Measurements from ENCODE around the gene PTGES2.
"Not testable (repeated sequence)": the region's sequence is repeated elsewhere in the genome, so short reads cannot be mapped to it uniquely, and the experiment has no call there.

PTGES2 gene

DNA sequence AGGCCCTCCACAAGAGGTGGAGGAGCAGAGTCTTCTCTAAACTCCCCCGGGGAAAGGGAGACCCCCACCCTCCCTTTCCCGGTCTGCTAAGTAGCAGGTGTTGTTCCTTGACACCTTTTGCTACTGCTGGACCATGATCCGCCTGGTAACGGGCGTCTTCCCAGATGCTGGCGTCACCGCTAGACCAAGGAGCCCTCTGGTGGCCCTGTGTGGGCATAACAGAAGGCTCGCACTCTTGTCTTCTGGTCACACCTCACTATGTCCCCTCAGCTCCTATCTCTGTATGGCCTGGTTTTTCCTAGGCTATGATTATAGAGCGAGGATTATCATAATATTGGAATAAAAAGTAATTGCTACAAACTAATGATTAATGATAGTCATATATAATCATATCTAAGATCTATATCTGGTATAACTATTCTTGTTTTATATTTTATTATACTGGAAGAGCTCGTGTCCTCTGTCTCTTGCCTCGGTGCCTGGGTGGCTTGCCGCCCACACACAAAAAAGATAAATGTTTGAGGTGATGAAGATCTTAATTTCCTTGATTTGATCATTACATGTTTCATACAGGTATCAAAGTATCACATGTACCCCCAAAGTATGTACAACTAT lies 2.6 kb upstream of the PTGES2 start:
- H3K9me3 ChIP-seq; H3K36me3 ChIP-seq; H3K4me3 ChIP-seq (ENCODE audit: low read depth, low read length); H3K27me3 ChIP-seq: not testable (repeated sequence)
- TF ChIP-seq CTCF (IDR thresholded peaks at IDR 0.05; ENCODE audit: low read depth, low read length): peak; percentile 17; the same call in 1 of the 2 replicates
- DNase-seq: peak; percentile 62
- H3K4me1 ChIP-seq: peaks cover 11% of the 10 kb centered on the region

DNA sequence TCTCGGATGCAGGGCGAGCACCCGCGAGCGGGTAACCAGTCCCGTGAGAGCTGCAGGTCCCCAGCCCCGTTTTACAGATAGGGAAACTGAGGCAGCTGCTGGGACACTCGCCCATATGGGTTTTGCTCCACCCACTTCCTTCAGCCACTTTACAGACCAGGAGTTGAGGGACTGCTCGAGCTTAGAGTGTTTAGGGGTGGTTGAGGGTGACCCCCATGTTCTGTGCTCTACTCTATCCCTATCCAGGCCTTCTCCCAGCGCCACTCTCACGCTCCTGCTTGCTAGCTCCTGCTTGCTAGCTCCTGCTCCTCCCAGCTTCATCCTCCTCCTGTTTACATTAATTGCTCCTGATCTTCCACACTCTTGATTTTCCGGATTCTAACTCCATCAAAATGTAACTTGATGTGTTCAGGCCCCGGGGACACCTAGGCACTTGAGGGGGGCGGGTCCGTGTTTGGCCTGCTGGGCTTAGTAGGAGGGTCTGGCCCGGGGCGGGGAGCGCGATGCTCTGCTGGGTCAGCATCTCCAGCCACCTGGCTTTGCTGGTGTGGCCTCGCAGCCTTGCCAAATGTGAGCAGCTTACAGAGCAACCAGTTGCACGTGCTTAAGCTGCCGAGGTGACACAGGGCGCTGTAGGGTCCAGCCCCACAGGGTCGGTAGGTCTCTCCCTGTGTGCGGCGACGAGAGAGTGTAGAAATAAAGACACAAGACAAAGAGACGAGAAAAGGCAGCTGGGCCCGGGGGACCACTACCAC lies 1.5 kb upstream of the PTGES2 start:
- Histone ChIP-seq H3K4me3 (ENCODE audit: low read depth, low read length) (peak overlapping the region; percentile 96), H3K36me3 (peaks cover 16% of the 10 kb centered on the region), H3K4me1 (peaks cover 11% of the 10 kb centered on the region), H3K9me3 (no peaks in the 10 kb centered on the region), H3K27me3 (no peaks in the 10 kb centered on the region)
- no peak for TF ChIP-seq CTCF (IDR thresholded peaks at IDR 0.05; ENCODE audit: low read depth, low read length)
- DNase-seq: no peak

DNA sequence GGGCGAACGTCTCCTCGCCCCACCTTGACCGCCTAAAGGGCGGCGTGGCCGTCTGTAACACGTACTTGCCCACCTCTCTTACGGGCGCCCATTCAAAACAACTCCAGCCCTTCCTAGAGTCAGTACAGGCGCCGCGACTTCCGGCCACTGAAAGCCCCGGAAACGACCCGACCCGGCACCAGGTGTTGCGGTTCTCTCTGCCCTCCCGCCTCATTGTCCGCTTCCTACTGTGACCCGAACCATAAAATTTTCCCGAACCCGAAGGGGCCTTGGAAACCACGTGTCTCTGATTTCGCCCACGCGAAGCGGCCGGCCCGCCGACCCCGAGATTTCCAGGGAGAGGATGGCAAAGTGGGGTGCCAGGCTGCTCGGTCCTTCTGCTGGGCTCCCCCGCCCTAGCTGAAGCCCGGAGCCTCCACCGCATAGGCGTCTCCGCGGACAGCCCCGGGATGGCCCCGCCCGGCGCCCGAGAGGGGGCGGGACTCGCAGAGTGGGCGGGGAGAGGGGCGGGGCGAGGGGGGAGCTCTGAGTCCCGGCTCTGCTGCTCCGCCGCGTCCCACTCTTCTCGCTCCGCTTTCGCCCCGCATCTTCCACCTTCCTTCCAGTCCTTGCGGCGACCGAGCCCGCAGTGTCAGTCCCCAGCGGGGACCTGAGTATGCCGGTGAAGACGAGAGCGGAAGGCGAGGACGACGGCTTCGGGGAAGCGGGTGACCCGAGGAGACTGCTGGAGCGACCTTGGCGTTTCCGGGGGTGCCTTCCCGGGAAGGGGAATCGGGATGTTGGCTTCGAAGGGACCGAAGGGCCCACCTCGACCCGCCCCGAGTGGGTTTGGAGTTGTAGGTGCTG lies 684 bp upstream of the PTGES2 start:
- TF ChIP-seq CTCF (IDR thresholded peaks at IDR 0.05; ENCODE audit: low read depth, low read length): no peak
- Histone ChIP-seq H3K4me1 (peaks cover 11% of the 10 kb centered on the region), H3K27me3 (no peaks in the 10 kb centered on the region), H3K9me3 (no peaks in the 10 kb centered on the region), H3K4me3 (ENCODE audit: low read depth, low read length) (peak overlapping the region; percentile 96), H3K36me3 (peaks cover 23% of the 10 kb centered on the region)
- peak; percentile 86 for DNase-seq

- Histone ChIP-seq H3K4me3 (ENCODE audit: low read depth, low read length) (peak overlapping the region; percentile 96), H3K9me3 (no peaks in the 10 kb centered on the region), H3K36me3 (peaks cover 43% of the 10 kb centered on the region), H3K27me3 (no peaks in the 10 kb centered on the region), H3K4me1 (peaks cover 11% of the 10 kb centered on the region)
- DNase-seq: no peak
- TF ChIP-seq CTCF (IDR thresholded peaks at IDR 0.05; ENCODE audit: low read depth, low read length): no peak
These were observed 1.8 kb downstream of the PTGES2 start for GRCh38 chr9:128125580-128126354.

GRCh38 chr9:128124873-128125579 lies 2.5 kb downstream of the PTGES2 start:
- peak; percentile 80 for TF ChIP-seq CTCF (IDR thresholded peaks at IDR 0.05; ENCODE audit: low read depth, low read length)
- peaks cover 46% of the 10 kb centered on the region for H3K36me3 ChIP-seq
- peak; percentile 81 for DNase-seq
- H3K4me1 ChIP-seq: peaks cover 13% of the 10 kb centered on the region
- H3K27me3 ChIP-seq: no peaks in the 10 kb centered on the region
- no peak overlapping the region for H3K4me3 ChIP-seq (ENCODE audit: low read depth, low read length)
- no peaks in the 10 kb centered on the region for H3K9me3 ChIP-seq

All from BE2C (cell line).